Measurements from ENCODE around the gene HCAR3.
"Not testable (repeated sequence)": the region's sequence is repeated elsewhere in the genome, so short reads cannot be mapped to it uniquely, and the experiment has no call there.

The HCAR3 gene

GRCh38 chr12:122721057-122721545 is 4.5 kb upstream of the HCAR3 start:
- no peak for DNase-seq

- not testable (repeated sequence) for DNase-seq
Measured at GRCh38 chr12:122715211-122715610, 1.4 kb downstream of the HCAR3 start.

DNA sequence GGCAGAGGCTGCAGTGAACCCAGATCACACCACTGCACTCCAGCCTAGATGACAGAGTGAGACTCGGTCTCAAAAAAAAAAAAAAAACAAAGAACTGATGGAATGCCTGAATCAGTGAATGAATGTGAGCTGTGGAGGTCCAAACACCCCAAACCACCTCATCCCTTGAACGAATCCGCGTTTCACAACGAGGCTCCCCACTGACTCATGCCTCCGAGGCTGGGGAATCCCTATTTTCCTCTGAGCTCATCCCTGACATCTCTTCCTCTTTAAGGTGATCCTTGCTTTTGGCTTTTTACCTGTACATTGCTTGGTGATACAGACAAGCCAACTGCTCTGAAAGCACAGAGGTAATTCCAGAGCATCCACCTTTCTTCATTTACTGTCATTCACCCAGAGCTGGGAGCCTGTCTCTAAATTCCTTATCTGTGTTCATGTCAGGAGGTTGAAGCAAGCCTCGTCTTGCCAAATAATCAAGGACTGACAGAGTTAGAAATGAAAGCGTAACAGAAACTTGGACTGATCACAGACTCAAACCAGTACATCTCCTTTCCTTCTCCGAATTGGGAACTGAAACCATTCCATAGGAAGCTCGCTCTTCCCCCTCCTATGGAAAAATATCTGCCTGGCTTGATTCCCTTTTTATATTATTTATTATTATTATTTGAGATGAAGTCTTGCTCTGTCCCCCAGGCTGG is 3.0 kb downstream of the HCAR3 start:
- DNase-seq: not testable (repeated sequence)

DNA sequence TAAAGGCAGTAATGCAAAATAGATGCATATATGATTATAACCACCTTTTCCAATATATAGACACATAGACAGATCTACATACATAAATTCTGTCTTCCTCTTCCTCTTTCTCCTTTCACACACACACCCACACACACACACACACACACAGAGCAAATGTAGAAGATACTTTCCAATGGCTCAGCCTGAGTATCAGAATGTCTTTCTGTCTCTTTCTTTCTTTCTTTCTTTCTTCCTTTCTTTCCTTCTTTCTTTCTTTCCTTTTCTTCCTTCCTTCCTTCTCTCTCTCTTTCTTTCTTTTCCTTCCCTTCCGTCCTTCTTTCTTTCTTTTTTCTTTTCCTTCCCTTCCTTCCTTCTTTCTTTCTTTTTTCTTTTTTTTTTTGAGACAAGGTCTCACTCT is 5.3 kb downstream of the HCAR3 start:
- not testable (repeated sequence) for DNase-seq

- DNase-seq: not testable (repeated sequence)
Measured at GRCh38 chr12:122710341-122710740, 6.3 kb downstream of the HCAR3 start.

GRCh38 chr12:122709287-122709686 is 7.3 kb downstream of the HCAR3 start:
- not testable (repeated sequence) for DNase-seq

DNA sequence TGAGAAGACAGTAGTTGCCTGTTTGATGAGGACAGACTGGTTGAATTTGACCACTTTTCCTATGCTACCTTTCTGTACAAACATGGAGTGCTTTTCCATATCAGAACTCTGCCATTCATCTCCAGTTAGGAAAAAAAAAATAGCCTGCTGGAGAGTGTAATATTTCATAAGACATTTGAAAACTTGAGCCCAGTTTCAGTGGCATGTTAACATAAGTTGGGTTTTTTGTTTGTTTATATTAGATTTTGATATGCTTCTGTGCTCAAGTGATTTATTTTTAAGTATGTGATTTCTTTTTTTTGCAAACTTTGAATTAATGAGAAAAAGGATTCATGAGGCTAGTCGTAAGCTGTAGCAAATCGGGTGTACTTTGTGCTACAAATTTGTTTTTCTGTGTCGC is 12.8 kb downstream of the HCAR3 start:
- DNase-seq: not testable (repeated sequence)

- peak; percentile 11 for DNase-seq
Measured at GRCh38 chr12:122702890-122703611, 13.6 kb downstream of the HCAR3 start, which contains the start of gene HCAR2. HCAR2 (minus strand) TSS chr12:122703357; CDS start chr12:122703283, 74 bp downstream.

- not testable (repeated sequence) for DNase-seq
Measured at GRCh38 chr12:122701481-122701880, 15.1 kb downstream of the HCAR3 start.

DNA sequence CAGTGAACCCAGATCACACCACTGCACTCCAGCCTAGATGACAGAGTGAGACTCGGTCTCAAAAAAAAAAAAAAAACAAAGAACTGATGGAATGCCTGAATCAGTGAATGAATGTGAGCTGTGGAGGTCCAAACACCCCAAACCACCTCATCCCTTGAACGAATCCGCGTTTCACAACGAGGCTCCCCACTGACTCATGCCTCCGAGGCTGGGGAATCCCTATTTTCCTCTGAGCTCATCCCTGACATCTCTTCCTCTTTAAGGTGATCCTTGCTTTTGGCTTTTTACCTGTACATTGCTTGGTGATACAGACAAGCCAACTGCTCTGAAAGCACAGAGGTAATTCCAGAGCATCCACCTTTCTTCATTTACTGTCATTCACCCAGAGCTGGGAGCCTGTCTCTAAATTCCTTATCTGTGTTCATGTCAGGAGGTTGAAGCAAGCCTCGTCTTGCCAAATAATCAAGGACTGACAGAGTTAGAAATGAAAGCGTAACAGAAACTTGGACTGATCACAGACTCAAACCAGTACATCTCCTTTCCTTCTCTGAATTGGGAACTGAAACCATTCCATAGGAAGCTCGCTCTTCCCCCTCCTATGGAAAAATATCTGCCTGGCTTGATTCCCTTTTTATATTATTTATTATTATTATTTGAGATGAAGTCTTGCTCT is 16.4 kb downstream of the HCAR3 start:
- not testable (repeated sequence) for DNase-seq

- DNase-seq: not testable (repeated sequence)
Measured at GRCh38 chr12:122696922-122697321, 19.7 kb downstream of the HCAR3 start.

DNA sequence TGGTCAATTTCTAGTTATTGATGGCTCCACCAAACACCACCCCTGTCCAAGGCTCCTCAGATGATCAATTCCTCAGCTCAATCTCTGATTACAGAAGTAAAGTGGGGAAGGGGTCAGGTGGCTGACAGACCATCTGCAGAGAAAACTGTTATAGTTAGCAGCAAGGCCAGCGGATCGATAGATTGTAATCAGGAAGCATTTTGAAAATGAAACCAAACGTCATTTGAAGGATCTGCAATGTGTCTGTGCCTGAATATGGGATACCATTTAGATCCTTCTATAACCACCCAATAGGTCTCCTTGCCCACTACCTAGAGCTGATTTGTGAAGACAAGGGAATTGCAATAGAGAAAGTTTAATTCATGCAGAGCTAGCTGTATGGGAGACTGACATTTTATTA is 25.0 kb downstream of the HCAR3 start:
- no peak for DNase-seq

- DNase-seq: no peak
Measured at GRCh38 chr12:122688291-122688690, 28.3 kb downstream of the HCAR3 start.

DNA sequence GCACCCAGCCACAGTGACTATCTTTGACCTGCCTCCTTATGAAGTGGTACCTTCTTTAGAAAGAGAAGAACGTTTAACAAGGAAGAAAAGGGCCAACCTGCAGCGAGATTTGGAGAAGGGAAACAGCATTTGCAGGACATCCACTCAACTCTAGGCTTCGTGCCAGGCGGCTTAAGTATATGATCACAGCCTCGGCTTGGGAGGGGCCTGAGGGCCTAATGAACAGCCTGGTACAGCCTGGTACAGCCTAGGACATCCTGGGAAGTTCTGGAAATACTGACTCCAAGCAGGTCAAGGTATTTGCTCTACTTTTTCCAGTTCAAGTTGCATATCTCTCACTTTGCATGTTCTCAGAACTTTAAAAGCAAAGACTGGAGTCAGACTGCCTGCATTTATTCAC is 29.5 kb downstream of the HCAR3 start:
- no peak for DNase-seq

DNA sequence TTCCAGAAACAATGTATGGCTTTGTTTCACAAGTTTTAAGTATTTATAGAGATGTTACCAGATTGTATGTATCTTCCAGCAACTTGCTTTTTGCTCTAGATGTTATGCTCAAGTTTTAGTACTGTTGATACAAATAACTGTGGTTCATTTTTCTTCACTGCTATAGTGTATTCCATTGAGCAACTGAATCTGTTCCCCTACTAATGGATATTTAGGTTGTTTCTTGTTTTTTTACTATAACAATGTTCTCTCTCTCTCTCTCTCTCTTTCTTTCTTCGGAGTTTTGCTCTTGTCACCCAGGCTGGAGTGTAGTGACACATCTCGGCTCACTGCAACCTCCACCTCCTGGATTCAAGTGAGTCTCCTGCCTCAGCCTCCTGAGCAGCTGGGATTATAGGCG is 30.1 kb downstream of the HCAR3 start:
- no peak for DNase-seq

- DNase-seq: no peak
Measured at GRCh38 chr12:122684297-122684813, 32.3 kb downstream of the HCAR3 start.

DNA sequence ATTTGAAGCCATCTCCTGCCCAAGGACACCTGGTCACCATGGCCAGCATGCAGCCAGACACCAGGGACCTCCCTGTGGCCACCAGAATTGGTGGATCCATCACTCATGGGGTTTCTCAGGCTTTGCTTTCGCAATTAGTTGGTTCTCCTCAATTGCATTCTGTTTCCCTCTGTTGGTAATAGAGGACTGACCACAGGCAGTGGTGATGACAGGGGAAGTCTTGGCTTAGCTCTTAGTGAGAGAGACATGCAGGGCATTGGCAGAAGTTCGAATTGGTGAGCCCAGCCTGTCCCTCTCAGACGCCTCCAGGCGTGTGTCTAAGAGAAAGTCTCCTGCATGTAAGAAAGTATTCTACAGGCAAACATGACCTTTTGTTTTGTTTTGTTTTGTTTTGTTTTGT is 34.8 kb downstream of the HCAR3 start:
- peak; percentile 10 for DNase-seq

DNA sequence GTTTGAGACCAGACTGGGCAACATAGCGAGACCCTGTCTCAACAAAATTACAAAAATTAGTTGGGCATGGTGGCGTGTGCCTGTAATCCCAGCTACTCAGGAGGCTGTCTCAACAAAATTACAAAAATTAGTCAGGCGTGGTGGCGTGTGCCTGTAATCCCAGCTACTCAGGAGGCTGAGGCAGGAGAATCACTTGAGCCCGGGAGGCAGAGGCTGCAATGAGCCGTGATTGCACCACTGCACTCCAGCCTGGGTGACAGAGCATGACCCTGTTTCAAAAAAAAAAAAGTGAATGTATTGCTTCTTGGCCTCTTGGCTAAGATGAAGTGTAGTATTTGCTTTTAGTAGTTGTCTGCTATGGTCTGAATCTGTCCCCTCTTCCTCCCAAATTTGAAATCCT is 35.6 kb downstream of the HCAR3 start:
- not testable (repeated sequence) for DNase-seq

GRCh38 chr12:122676781-122677180 is 39.8 kb downstream of the HCAR3 start:
- not testable (repeated sequence) for DNase-seq

DNA sequence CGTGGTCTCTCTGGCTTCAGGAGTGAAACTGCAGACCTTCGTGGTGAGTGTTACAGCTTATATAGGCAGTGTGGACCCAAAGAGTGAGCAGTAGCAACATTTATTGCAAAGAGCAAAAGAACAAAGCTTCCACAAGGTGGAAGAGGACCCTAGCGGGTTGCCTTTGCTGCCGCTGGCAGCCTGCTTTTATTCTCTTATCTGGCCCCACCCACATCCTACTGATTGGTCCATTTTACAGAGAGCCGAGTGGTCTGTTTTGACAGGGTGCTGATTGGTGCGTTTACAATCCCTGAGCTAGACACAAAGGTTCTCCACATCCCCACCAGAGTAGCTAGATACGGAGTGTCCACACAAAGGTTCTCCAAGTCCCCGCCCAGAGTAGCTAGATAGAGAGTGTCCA is 40.6 kb downstream of the HCAR3 start:
- not testable (repeated sequence) for DNase-seq

- no peak for DNase-seq
Measured at GRCh38 chr12:122672515-122672914, 44.1 kb downstream of the HCAR3 start.

DNA sequence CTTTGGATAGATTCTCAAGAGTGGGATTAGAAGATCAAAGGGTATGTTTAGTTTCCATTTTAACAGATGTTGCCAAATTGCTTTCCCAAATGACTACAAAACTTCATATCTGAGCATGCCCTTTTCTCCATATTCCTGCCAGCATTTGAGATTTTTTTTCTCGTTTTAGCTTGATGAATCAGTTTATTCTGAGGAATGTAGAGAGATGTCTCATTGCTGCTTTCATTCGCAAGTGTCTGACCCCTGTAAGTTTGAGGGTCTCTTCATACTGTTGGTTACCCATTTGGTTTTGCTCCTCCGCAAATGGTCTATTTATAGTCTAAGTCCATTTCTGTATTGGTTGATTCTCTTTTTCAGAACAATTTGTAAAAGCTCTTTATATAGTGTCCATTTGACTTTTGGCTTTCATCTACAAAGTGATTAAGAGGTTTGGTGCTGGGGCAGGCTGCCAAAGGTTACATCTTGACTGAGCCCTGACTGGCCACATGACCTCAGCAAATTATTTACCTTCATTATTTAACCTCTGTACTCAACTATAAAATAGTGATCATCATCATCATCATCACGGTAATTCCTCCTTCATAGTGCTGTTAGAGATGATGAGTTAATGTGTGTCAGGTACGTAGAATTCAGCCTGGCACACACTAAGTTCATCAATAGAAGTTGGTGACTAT is 47.1 kb downstream of the HCAR3 start:
- DNase-seq: no peak

DNA sequence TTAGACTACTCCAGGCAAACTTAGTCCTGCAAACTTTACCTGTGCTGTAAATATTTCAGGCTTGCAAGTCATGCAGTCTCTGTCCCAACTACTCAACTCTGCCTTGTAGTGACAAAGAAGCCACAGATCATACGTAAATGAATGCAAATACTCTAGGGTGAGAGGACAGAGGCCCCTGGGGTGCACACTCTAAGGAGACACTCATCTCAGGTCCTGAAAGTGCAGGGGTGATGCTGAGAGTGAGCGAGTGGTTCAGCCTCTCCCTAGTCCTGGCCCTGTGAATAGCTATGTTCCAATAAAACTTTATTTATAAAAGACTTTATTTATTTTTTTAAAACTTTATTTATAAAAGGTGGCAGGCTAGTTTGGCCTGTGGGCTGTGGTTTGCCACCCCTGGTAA is 48.3 kb downstream of the HCAR3 start:
- no peak for DNase-seq
